Measurements from ENCODE around the gene KCNQ1.

The KCNQ1 gene

GRCh38 chr11:2411446-2412305 lies 33.1 kb upstream of the KCNQ1 start:
- DNase-seq (ENCODE audit: low read depth in 2 of 2): no peak

DNA sequence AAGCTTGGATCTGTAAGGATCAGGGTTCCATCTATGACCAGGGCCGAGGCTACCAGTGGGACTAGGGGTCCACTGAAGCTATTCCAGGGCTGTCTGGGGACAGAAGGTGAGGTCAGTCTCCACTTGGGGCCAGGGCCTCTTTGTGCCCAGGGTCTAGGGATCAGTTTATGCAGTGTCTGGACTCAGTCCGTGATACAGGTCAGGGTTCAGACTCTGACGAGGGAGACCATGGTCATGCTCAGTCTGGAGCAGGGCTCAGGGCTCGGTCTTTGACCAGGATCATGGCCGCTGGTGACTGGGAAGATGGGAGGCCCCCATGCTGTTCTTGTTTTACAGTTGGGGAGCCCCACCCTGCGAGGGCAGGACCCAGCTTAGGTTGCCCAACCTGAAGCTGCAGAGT lies 32.5 kb upstream of the KCNQ1 start:
- DNase-seq (ENCODE audit: low read depth in 2 of 2): no peak

GRCh38 chr11:2413742-2414579 lies 30.8 kb upstream of the KCNQ1 start:
- no peak for DNase-seq (ENCODE audit: low read depth in 2 of 2)

DNA sequence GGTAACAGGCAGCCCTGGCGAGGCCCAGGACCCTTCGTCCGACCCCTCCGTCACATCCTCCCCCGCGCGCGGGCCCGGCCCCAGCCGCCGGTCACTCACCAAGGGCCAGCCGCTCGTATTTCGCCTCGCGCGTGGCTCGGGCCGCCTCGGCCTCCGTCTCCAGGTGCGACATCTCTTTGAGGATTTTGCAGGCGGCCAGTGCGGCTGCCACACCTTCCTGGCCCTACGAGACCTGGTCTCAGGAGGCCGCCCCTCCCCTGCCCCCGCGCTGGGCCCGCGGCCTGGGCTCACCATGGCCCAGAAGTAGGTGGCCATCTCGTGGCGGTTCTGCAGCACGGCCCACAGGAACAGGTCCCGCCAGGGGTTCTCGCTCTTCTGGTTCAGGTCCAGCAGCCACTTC lies 30.2 kb upstream of the KCNQ1 start:
- no peak for DNase-seq (ENCODE audit: low read depth in 2 of 2)

DNA sequence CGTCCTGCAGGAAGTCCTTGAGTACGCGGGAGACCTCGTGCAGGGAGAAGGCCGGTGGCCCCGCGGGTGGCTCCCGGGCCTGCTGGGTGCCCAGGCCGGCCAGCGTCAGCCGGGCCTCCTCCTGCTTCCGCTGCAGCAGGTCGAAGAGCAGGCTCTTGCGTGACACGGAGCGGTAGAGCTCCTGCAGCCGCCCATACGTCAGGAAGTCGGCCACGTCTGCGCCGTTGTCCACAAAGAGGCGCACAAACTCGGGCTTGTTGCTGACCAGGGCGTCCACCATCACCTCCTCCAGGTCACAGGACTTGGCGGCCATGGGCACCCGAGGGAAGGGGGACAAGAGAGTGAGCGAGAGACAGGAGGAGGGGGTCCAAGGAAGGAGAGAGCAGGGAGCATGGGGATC lies 29.6 kb upstream of the KCNQ1 start:
- DNase-seq (ENCODE audit: low read depth in 2 of 2): no peak

DNA sequence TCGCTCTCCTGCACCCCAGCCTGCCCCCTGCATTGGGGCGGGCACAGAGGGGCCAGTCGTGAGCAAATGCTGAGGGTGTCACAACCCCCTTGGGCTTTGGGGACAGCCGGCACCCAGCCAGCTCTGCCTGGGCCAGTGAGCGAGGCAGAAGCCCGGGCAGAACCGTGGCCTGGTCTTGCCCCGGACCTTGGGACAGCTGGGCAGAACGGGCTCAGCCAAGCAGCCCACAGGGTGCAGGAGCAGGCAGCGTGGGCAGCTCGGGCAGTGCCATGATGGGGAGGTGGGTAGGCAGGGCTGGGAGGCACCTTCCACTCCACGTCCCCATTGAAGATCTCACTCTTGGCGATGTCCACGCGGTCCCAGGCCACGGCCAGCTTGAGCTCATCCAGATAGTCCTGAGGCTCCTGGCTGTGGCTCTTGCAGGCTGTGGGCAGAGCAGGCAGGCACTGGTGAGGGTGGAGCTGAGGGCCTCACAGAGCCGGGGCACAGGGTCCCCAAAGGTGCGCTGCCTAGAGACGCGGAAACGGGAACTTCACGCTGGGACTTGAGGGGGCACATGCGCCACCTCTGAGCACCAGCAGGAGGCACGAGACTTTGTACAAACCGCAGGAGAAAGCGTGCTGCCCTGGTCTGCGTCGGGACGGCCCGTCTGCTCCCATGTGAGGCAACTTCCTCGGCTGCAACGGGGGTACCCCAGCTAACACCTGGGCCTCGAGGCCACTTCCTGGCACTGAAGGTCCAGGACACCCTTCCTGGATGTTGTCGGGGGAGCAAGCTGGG lies 29.0 kb upstream of the KCNQ1 start:
- no peak for DNase-seq (ENCODE audit: low read depth in 2 of 2)

- no peak for DNase-seq (ENCODE audit: low read depth in 2 of 2)
Observed at GRCh38 chr11:2416765-2417164, 28.0 kb upstream of the KCNQ1 start.

- no peak for DNase-seq (ENCODE audit: low read depth in 2 of 2)
Observed at GRCh38 chr11:2417856-2418692, 26.7 kb upstream of the KCNQ1 start.

DNA sequence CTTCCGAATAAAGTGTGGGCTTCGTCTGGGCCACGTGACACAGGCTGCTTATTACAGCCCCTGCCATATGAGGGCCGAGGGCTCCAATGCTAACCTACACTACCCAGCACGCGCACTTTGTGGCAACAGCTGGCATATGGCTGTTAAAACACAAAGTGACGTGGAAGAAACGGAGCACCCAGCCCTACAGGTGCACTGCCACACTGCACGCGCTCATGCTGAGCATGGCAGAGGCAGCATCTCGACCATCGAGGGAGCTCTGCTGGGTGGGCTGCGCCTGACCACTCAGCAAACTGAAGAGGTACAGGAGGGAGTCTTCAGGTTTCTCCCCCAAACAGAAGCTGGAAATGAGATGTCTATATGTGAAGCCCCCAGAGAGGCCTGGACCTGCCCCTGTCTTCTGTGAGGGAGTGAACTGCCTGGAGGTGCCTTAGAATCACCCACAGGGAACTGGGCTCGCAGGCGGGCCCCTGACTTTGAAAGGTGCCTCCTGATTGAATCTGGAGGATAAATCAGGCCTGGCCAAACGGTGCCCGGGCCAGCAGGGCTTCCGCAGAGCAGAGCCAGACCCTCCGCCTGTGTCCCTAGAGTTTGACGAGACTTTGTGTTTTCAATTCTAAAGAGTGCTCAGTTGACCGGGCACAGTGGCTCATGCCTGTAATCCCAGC lies 26.0 kb upstream of the KCNQ1 start:
- DNase-seq (ENCODE audit: low read depth in 2 of 2): no peak

GRCh38 chr11:2419638-2420501 lies 24.9 kb upstream of the KCNQ1 start:
- DNase-seq (ENCODE audit: low read depth in 2 of 2): no peak

- DNase-seq (ENCODE audit: low read depth in 2 of 2): peak in 1 of 2 donors; percentile 32
Observed at GRCh38 chr11:2420502-2421225, 24.1 kb upstream of the KCNQ1 start.

DNA sequence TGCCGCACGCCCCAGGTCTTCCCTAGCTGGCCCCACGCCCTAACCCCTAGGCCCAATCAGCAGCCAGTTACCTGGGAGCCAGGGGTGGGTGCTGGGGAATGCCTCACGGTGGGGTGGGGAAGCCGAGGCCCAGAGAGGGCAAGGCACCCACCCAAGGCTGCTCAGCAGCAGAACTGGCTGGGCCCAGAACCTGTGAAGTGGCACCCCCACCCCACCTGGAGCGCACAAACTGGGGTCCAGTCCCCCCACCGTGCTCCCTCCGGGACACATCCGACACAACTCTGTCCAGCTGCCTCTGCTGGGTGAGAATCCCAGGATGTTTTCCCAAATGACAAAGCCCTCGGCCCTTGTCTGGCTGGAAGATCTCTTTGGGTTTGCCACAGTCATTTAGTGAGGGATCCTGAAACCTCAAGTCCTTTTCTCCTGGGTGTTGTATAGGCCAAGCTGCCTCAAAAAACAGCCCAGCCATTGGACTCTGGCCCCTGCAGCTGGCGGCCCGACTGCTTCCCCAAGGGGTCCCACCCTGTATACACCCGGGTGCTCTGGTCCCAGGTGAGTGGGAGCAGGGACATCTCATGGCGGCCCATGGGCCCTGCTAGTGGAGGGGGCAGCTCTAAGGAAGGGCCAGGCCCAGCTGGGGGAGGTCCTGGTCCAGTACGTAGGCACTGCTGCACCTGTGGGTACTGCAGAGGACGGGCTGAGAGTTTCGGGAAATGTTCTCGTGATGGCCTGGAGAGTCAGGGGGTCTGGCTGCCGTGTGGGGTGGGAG lies 23.4 kb upstream of the KCNQ1 start:
- no peak for DNase-seq (ENCODE audit: low read depth in 2 of 2)

DNA sequence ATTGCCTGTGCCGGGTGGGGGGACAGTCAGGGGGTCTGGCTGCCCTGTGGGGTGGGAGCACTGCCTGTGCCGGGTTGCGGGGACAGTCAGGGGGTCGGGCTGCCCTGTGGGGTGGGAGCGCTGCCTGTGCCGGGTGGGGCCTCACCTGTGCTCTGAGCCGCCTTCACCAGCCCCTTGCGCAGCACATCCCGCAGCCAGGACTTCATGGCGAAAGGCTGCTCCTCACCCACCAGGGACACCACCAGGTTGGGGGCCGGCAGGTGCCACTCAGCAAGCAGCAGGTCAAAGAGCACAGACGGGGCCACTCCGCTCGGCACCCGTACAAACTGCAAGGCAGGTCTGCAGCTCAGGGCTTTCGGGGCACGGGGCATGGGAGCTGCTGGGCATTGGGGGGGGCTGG lies 22.8 kb upstream of the KCNQ1 start:
- DNase-seq (ENCODE audit: low read depth in 2 of 2): no peak

GRCh38 chr11:2422461-2423156 lies 22.2 kb upstream of the KCNQ1 start:
- no peak for DNase-seq (ENCODE audit: low read depth in 2 of 2)

- no peak for DNase-seq (ENCODE audit: low read depth in 2 of 2)
Observed at GRCh38 chr11:2423157-2424025, 21.4 kb upstream of the KCNQ1 start.

GRCh38 chr11:2424811-2425495 lies 19.9 kb upstream of the KCNQ1 start:
- no peak for DNase-seq (ENCODE audit: low read depth in 2 of 2)

Measured in stimulated activated CD8-positive, alpha-beta memory T cell treated with anti-CD3 and anti-CD28 coated beads, Interleukin-15, amount 100 ng/mL, for 4 hours (primary cell).